GM10847 (cell line): Measurements from ENCODE around the gene DDTL.
"Not testable (repeated sequence)": the region's sequence is repeated elsewhere in the genome, so short reads cannot be mapped to it uniquely, and the experiment has no call there.

Experiments
- POLR2A ChIP-seq: IDR thresholded peaks from 2 replicates; pipeline ENCODE4 v1.6.1; 2011; ENCODE audit not compliant: insufficient read length; ENCODE audit errors: extremely low read depth

Gene DDTL

DNA sequence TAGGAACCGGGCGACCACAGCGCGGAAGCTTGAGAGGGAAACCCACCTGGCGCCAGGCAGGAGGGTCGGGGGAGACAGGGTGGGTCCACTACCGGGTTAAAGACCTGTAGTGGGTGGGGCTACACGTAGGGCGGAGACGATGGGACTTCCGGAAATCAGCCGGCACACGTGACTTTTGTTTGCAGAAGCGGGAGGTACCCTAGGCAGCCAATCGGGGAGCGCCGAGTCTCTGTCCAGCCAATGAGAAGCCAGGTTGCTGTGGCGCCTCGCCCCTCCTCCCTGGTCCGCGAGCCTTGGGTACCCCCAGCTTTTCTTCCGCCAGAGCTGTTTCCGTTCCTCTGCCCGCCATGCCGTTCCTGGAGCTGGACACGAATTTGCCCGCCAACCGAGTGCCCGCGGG, at the start of gene DDTL:
Gene DDTL (plus strand): TSS at position 321 of the 400 bp plus-strand sequence. CDS start 27 bp downstream, at position 348.
- TF ChIP-seq POLR2A = not testable (repeated sequence)

DNA sequence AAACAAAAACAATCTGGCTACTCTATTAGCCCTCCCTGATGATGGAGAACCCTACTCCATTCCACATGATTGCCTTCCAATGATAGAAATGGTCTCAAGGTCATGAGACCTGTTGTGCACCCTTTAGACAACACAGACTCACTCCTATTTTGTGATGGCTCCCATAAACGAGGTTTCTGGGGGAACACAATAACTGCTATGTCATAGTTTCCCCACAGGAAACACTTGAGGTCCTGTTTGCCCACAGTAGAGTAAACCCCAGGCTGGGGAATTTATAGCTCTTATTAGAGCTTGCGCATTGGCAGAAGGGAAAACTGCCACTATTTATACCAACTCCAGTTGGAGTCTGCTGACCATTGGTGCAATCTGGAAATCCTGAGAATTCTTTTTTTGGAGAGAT, 43.8 kb upstream of the DDTL start:
- TF ChIP-seq POLR2A = no peak

DNA sequence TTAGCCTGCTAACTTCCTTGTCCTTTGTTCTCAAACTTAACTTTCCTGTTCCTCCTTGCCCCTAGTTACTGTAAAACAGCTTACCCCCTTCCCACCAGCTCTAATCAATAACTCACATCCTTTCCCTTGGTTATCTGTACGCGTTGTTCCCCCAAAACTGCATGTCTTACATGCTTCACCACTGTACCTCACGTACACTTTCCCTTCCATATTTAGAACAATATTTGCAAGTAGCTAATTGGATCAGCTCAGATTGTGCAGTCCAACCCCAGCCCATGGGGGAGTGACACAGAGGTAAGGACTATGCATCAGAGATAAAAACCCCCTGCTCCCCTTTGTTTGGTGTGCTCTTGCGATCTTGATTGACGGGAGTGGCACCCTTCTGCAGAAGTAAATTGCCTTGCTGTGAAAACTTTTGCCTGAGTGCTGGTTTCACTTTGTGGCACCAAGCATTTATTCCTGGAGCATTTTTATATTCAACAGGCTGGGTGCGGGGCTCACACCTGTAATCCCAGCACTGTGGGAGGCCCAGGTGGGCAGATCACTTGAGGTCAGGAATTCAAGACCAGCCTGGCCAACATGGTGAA, 41.6 kb upstream of the DDTL start:
- TF ChIP-seq POLR2A = no peak

DNA sequence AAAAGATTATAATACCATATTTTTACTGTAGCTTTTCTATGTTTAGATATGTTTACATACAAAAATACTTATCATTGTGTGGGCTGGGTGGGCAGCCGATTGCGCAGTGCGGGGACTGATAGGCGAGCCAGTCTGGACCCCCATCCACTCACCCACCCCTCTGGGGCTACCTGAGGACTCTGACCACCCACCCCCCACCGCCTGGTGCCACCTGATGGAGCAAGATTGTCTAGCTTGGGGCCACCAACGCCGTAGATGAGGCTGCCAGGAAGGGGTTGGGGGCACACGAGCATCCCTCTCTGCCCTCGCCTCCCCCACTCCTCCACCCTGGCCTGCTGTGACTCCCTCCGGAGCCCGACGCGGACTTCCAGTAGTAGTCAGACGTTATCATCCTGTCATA, 40.1 kb upstream of the DDTL start:
- no peak for TF ChIP-seq POLR2A

DNA sequence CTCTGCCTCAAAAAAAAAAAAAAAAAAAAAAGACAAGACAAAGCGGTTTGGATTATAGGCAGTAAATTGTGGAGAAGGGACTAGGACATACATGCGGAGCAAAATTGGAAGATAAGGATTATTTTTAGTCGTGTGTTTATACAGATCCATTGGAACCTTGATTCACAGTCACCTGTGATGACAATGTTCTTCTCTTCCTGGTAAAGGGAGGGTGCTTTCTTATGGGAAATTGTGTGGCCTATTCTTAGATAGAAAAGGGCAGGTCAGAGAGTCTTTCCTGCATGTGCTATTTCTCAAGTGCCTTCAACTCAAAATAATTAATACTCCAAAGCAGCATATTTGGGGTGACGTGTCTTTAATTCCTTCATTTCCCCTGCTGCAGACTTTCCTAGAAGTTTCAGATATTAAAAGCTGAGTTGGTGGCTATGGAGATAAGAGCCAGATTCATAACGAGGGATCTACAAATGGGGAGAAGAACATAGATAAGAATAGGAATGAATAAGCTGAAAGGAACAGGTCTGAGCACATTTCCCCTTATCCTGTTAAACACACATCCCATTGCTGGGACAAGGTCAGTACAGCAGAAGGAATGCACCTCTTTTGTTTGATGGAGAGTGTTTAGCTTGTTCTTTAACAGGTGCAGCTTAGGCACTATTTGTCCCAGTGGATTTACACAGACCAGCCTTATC, 28.2 kb upstream of the DDTL start:
- TF ChIP-seq POLR2A = no peak

DNA sequence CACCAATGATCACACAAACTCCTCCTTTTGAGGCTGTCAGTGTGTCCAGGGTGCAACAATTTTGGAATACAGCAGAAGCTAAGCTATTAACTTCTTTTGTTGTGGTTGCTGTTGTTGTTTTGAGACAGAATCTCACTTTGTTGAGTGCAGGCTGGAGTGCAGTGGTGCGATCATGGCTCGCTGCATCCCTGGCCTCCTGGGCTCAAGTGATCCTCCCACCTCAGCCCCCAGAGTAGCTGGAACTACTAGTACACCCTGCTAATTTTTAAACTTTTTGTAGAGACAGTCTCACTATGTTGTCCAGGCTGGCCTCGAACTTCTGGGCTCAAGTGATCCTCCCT, 27.7 kb upstream of the DDTL start:
- no peak for TF ChIP-seq POLR2A

DNA sequence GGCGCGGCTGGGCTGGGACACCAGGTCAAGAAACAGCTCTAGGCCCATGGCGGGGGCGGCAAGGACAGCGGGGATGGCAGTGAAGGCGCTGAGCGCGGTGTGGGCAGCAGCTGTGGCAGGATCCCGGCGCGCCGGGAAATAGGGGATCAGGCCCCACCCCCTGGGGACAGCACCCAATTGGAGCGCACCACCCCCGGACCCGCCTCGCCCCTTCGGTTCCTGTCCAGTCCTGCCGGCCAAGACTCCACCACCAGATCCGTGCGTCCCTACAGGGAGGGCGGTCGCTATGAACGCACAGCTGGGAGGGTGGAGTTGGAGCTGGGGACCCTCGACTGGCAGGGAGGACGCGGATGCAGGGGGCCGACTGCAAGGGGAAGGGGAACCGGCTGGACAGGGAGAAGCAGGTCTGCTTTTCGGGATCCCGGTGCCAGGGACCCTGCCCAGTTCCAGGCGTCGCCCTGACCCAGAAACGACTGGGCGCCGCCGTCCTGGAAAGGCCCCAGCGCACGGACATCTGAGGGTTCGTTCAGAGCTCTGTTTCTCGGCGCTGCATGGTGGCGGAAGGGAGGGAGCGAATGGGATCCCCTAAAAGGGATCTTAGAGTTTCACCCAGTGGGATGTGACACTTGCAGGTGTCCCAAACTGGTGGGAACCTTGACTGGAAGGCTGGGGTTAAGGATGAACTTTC, 5.5 kb upstream of the DDTL start, which contains the start of gene GSTT2B:
Gene GSTT2B (minus strand): TSS at position 112 of the 688 bp plus-strand sequence. CDS start 64 bp downstream, at position 48.
- TF ChIP-seq POLR2A = not testable (repeated sequence)

DNA sequence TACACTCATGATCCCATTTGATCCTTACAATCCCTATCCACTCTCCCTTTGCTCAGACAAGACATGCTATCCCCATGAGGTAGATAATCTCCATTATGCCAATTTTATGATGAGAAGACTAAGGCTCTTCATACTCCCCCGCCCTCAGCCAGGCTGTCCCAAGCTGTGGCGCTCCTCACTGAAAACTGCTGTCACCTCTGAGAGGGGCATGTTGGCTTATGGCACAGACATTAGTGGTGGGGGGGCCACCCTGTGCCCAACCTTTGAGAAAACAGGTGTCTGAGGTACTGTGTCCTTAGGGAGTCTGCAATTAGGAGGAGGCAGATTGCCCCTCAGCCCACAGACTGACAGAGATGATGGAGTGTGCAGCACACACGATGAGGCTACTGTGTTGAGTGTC, 2.4 kb downstream of the DDTL start:
- TF ChIP-seq POLR2A = no peak

DNA sequence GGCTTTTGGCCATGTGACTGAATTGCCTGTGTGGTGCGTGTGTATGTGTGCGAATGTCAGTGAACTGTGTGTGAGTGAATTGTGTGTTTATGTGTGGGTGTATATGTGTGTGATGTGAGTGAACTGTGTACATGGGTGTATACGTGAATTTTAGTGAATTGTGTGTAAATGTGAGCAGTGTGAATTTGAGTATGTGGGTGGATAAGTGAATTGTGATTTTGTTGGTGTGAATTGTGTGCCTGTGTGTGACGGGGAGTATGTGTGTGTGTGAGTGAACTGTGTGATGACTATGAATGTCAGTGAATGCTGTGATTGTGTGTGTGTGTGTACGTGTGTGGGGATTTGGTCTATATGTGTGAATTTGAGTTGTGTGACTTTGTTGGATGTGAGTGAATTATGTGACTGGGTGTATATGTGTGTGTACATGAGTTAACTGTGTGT, 3.5 kb downstream of the DDTL start:
- no peak for TF ChIP-seq POLR2A

DNA sequence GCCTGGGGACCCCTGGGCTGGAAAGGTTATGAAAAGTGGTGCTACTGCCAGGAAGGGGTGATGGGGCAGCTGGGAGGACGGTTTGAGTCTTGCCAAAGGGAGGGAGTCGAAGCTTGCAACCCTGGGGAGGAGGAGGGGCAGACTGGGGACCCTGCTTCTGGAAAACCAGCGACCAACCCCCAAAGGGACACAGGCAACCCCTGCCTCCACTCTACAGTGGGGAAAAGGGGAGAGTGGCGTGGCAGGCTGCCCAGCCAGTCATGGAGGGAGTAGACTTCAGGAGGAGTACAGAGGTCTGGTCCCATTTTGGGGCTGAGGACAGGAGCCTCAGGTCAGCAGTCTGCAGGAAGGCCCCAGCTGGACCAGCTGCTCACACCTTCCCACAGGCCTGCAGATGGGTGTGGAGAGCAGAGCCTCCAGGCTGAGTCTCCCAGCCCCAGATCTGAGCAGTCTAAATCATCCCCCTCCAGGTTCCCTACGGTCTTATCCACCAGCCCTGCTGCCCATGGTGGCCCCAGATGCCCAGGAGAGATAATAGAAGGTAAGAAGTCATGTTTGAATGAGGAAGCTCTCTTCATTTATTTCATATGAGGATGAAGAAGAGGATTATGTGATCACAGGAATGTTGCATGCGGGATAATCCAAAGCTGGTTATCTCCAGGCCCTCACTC, 4.3 kb downstream of the DDTL start:
- no peak for TF ChIP-seq POLR2A

DNA sequence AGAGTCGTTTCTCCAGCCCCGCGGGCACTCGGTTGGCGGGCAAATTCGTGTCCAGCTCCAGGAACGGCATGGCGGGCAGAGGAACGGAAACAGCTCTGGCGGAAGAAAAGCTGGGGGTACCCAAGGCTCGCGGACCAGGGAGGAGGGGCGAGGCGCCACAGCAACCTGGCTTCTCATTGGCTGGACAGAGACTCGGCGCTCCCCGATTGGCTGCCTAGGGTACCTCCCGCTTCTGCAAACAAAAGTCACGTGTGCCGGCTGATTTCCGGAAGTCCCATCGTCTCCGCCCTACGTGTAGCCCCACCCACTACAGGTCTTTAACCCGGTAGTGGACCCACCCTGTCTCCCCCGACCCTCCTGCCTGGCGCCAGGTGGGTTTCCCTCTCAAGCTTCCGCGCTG, 7.7 kb downstream of the DDTL start, which contains the start of gene DDT:
Gene DDT (minus strand): TSS at position 97 of the 400 bp plus-strand sequence. CDS start 27 bp downstream, at position 70.
- TF ChIP-seq POLR2A = not testable (repeated sequence)

DNA sequence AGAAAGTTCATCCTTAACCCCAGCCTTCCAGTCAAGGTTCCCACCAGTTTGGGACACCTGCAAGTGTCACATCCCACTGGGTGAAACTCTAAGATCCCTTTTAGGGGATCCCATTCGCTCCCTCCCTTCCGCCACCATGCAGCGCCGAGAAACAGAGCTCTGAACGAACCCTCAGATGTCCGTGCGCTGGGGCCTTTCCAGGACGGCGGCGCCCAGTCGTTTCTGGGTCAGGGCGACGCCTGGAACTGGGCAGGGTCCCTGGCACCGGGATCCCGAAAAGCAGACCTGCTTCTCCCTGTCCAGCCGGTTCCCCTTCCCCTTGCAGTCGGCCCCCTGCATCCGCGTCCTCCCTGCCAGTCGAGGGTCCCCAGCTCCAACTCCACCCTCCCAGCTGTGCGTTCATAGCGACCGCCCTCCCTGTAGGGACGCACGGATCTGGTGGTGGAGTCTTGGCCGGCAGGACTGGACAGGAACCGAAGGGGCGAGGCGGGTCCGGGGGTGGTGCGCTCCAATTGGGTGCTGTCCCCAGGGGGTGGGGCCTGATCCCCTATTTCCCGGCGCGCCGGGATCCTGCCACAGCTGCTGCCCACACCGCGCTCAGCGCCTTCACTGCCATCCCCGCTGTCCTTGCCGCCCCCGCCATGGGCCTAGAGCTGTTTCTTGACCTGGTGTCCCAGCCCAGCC, 13.0 kb downstream of the DDTL start, which contains the start of gene GSTT2:
Gene GSTT2 (plus strand): TSS at position 578 of the 684 bp plus-strand sequence.
- not testable (repeated sequence) for TF ChIP-seq POLR2A

DNA sequence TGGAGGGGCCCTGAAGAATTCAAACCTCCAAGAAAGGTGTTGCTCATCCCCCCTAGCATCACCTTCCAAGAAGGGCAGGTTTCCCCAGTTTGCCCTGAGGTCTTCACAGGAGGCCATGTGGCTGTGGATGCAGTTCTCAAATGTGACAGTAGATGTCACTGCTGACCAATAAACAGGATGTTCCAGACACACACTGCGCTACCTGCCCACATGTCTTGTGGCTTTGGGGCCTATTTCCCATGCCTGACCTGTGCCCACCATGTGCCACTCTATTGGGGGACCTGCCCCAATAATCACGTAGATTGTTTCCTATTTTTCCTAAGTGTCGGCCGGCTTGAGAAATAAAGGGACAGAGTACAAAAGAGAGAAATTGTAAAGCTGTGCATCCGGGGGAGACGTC, 17.7 kb downstream of the DDTL start:
- no peak for TF ChIP-seq POLR2A

DNA sequence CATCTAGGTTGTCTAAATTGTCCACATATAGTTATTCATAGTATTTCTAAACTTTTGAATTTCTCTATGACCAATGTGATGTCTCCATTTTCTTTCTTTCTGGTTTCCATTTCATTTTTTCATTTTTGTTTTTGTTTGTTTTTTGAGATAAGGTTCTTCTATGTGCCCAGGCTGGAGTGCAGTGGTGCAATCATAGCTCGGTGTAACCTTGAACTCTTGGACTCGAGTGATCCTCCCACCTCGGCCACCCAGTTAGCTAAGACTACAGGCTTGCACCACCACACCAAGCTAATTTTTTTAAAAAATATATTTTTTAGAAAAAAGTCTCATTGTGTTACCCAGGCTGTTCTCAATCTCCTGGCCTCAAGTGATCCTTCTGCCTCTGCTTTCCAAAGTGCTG, 30.4 kb downstream of the DDTL start:
- TF ChIP-seq POLR2A = no peak

DNA sequence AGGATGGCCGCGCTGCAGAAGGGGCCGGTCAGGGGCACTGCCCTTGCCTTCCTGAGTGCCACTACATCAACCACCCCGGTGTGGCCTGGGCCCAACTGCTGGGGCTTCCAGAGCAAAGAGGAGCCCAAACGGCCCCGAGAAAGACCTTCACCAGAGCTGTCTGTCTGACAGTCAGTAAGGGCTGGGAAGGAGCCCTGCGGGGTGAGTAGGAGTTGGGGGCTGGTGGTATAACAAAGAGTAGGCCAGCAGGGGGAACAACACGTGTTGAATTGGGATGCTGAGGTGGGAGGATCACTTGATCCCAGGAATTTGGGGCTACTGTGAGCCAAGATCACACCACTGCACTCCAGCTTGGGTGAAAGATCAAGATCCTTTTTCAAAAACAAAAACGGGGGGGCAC, 34.6 kb downstream of the DDTL start:
- no peak for TF ChIP-seq POLR2A

DNA sequence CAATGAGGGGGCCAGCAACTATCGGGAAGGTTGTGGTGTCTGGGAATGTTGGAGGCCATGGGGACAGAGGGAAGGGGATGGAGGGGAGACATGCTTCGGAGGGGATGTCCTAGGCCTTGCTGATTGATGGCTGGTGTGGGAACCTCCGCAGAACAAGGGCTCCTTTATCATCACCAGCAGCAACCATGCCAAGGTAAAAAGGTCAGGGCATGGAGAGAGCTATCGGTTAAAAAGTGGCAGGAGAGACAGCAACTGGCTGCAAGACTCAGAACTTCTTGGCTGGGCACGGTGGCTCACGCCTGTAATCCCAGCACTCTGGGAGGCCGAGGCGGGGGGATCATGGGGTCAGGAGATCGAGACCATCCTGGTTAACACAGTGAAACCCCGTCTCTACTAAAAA, 35.6 kb downstream of the DDTL start:
- no peak for TF ChIP-seq POLR2A

DNA sequence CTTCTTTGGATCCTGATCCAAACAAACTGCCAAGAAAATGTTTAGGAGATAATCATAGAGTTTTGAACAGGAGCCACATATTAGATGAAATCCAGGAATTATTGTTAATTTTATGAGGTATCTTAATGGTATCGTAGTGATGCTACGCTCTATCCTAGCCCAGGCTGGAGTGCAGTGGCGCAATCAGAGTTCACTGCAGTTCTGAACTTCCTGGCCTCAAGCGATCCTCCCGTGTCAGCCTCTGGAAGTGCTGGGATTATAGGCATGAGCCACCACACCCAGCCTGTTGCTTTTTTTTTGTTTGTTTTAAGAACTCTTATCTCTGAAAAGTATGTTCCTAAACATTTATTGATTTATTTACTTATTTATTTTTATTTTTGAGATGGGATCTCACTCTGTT, 36.2 kb downstream of the DDTL start:
- no peak for TF ChIP-seq POLR2A
